ENCODE data around the gene ATRIP.
A peak's percentile ranks its signal among the peaks of the same experiment; 100 is the strongest.
"Not testable (repeated sequence)": the region's sequence is repeated elsewhere in the genome, so short reads cannot be mapped to it uniquely, and the experiment has no call there.

The ATRIP gene

GRCh38 chr3:48439820-48440589 lies 6.5 kb upstream of the ATRIP start, which contains the start of the genes CCDC51 and TMA7:
TSS of gene CCDC51 (minus strand) at chr3:48440119. CDS start at chr3:48435128, 4,991 bp downstream.
TSS of gene TMA7 (plus strand) at chr3:48440257. CDS start at chr3:48440297, 40 bp downstream.
- peak; percentile 87 for DNase-seq

- no peak for DNase-seq
Observed at GRCh38 chr3:48440590-48440958, 6.0 kb upstream of the ATRIP start.

- no peak for DNase-seq
Observed at GRCh38 chr3:48441940-48442339, 4.6 kb upstream of the ATRIP start.

- DNase-seq: no peak
Observed at GRCh38 chr3:48445277-48445882, 1.2 kb upstream of the ATRIP start.

- no peak for DNase-seq
Observed at GRCh38 chr3:48446043-48446424, 503 bp upstream of the ATRIP start.

- no peak for DNase-seq
Observed at GRCh38 chr3:48451270-48451669, 4.7 kb downstream of the ATRIP start.

- DNase-seq: no peak
Observed at GRCh38 chr3:48456456-48456855, 9.9 kb downstream of the ATRIP start.

- no peak for DNase-seq
Observed at GRCh38 chr3:48459331-48459730, 12.8 kb downstream of the ATRIP start.

- DNase-seq: no peak
Observed at GRCh38 chr3:48459773-48460516, 13.4 kb downstream of the ATRIP start.

GRCh38 chr3:48460517-48460902 lies 14.0 kb downstream of the ATRIP start:
- no peak for DNase-seq

GRCh38 chr3:48461767-48462166 lies 15.2 kb downstream of the ATRIP start:
- not testable (repeated sequence) for DNase-seq

- no peak for DNase-seq
Observed at GRCh38 chr3:48463703-48464102, 17.2 kb downstream of the ATRIP start.

GRCh38 chr3:48464713-48465221 lies 18.2 kb downstream of the ATRIP start:
- no peak for DNase-seq

GRCh38 chr3:48465237-48465530 lies 18.6 kb downstream of the ATRIP start:
- DNase-seq: no peak

- no peak for DNase-seq
Observed at GRCh38 chr3:48465531-48466378, 19.2 kb downstream of the ATRIP start.

- no peak for DNase-seq
Observed at GRCh38 chr3:48466386-48467109, 20.0 kb downstream of the ATRIP start.

- DNase-seq: no peak
Observed at GRCh38 chr3:48467110-48467454, 20.5 kb downstream of the ATRIP start.

GRCh38 chr3:48467473-48468267 lies 21.1 kb downstream of the ATRIP start:
- no peak for DNase-seq

GRCh38 chr3:48468329-48468731 lies 21.8 kb downstream of the ATRIP start:
- DNase-seq: no peak

- no peak for DNase-seq
Observed at GRCh38 chr3:48469046-48469915, 22.7 kb downstream of the ATRIP start.
